SK-N-SH (cell line): ENCODE results near the gene YPEL1. TPM values are rescaled to one million over a fixed set of nuclear protein-coding genes. Genes with fewer than 3 reads are reported as not detected.

ENCODE experiments used
- CTCF ChIA-PET: fragments of 300-600, 350-600 bp; formaldehyde crosslinking; extraction: SDS; loops from one replicate; lab custom pipeline; 2021; lab: Yijun Ruan, JAX
- POLR2A ChIA-PET: fragments of 350-600 bp; sonication (Branson Sonifier 250); formaldehyde crosslinking; extraction: SDS; loops from one replicate; lab custom pipeline; 2020; ENCODE audit warnings: antibody characterized with exemption, inconsistent platforms; lab: Yijun Ruan, JAX
- DNase-seq: peaks from one replicate; pipeline ENCODE4 v3.0.0; 2012
- H2AFZ ChIP-seq: fragments of 200-600 bp; sonication (generic); 2 replicates; pipeline ENCODE4 v1.8.1; 2016; ENCODE audit warnings: antibody characterized with exemption, mild to moderate bottlenecking, low read depth
- H3F3A ChIP-seq: fragments of 200-600 bp; sonication (generic); replicated peaks from 2 replicates; pipeline ENCODE3; 2016; ENCODE audit warnings: antibody characterized with exemption, mild to moderate bottlenecking; ENCODE audit not compliant: insufficient read depth
- H3K27ac ChIP-seq, 2 experiments: fragments of 200-500 bp in 1 of 2; fragments of 200-600 bp in 1 of 2; sonication (Bioruptor generic) in 1 of 2; sonication (generic), shearing (Covaris generic) in 1 of 2; 2 replicates each; pipeline versions ENCODE4 v1.5.1 to v1.6.1; 2014 to 2016; ENCODE audit warnings: low read depth in 2 of 2, inconsistent platforms in 1 of 2, low read length in 1 of 2, mild to moderate bottlenecking in 1 of 2, mixed read lengths in 1 of 2
- H3K27me3 ChIP-seq: fragments of 200-600 bp; sonication (generic), shearing (Covaris generic); 2 replicates; pipeline ENCODE4 v1.6.1; 2016; ENCODE audit warnings: mixed run types; ENCODE audit not compliant: insufficient read depth
- H3K36me3 ChIP-seq, 2 experiments: fragments of 200-500 bp in 1 of 2; fragments of 200-600 bp in 1 of 2; sonication (Bioruptor generic) in 1 of 2; sonication (generic) in 1 of 2; replicated peaks in 1 of 2; 2 replicates each; pipeline versions ENCODE3 to v1.5.1; 2014 to 2016; ENCODE audit warnings: low read length in 1 of 2, mild to moderate bottlenecking in 1 of 2; ENCODE audit not compliant: insufficient read depth in 2 of 2, control insufficient read depth in 1 of 2
- H3K4me1 ChIP-seq, 2 experiments: fragments of 200-500 bp in 1 of 2; fragments of 200-600 bp in 1 of 2; sonication (Bioruptor generic) in 1 of 2; sonication (generic), shearing (Covaris generic) in 1 of 2; 2 replicates each; pipeline versions ENCODE4 v1.5.1 to v1.6.1; 2014 to 2016; ENCODE audit warnings: low read depth in 1 of 2, low read length in 1 of 2, mixed run types in 1 of 2; ENCODE audit not compliant: insufficient read depth in 2 of 2, control insufficient read depth in 1 of 2
- H3K4me2 ChIP-seq: fragments of 200-600 bp; sonication (generic), shearing (Covaris generic); 2 replicates; pipeline ENCODE4 v1.6.1; 2017; ENCODE audit warnings: mixed run types
- H3K4me3 ChIP-seq, 2 experiments: fragments of 200-500 bp in 1 of 2; fragments of 200-600 bp in 1 of 2; sonication (Bioruptor generic) in 1 of 2; sonication (generic), shearing (Covaris generic) in 1 of 2; 2 replicates each; pipeline versions ENCODE4 v1.5.1 to v1.8.1; 2014 to 2016; ENCODE audit warnings: low read depth in 2 of 2, inconsistent platforms in 1 of 2, low read length in 1 of 2, mild to moderate bottlenecking in 1 of 2, mixed read lengths in 1 of 2, moderate library complexity in 1 of 2
- H3K79me2 ChIP-seq: fragments of 200-600 bp; sonication (generic); 2 replicates; pipeline ENCODE4 v1.8.1; 2017; ENCODE audit warnings: mild to moderate bottlenecking; ENCODE audit not compliant: insufficient read depth
- H3K9ac ChIP-seq: fragments of 200-600 bp; sonication (generic); 2 replicates; pipeline ENCODE4 v1.6.1; 2017; ENCODE audit warnings: mixed run types
- H3K9me2 ChIP-seq: fragments of 200-600 bp; sonication (generic); 2 replicates; pipeline ENCODE4 v1.6.1; 2017; ENCODE audit warnings: mixed run types
- H3K9me3 ChIP-seq: fragments of 200-600 bp; sonication (generic); 2 replicates; pipeline ENCODE4 v1.6.1; 2017; ENCODE audit warnings: mixed run types, mild to moderate bottlenecking, moderate library complexity
- H4K20me1 ChIP-seq: fragments of 200-600 bp; sonication (generic); 2 replicates; pipeline ENCODE4 v1.6.1; 2017; ENCODE audit warnings: mild to moderate bottlenecking, mixed run types; ENCODE audit not compliant: insufficient read depth
- CHD2 ChIP-seq: fragments of 150-350 bp; IDR thresholded peaks from 2 replicates; pipeline ENCODE4 v1.6.1; 2018; ENCODE audit warnings: low read length; ENCODE audit not compliant: partially characterized antibody
- EP300 ChIP-seq, 2 experiments: IDR thresholded peaks; 2 replicates each; pipeline versions ENCODE4 v1.4.0 to v1.6.1; 2012; ENCODE audit warnings: borderline replicate concordance in 1 of 2, low read depth in 1 of 2, low read length in 1 of 2
- FOSL2 ChIP-seq: IDR thresholded peaks from 2 replicates; pipeline ENCODE4 v1.4.0; 2012; ENCODE audit warnings: low read depth, mild to moderate bottlenecking, moderate library complexity, borderline replicate concordance
- FOXJ3 ChIP-seq: sonication (generic); formaldehyde crosslinking; IDR thresholded peaks from 2 replicates; pipeline ENCODE4 v1.5.1; 2020; ENCODE audit warnings: mild to moderate bottlenecking, missing genetic modification reagents
- FOXM1 ChIP-seq: IDR thresholded peaks from 2 replicates; pipeline ENCODE4 v1.4.0; 2012; ENCODE audit warnings: low read depth, mild to moderate bottlenecking
- GABPA ChIP-seq: IDR thresholded peaks from 2 replicates; pipeline ENCODE4 v1.4.0; 2012; ENCODE audit warnings: low read depth, mild to moderate bottlenecking
- GATA2 ChIP-seq: sonication (generic); formaldehyde crosslinking; IDR thresholded peaks from 2 replicates; pipeline ENCODE4 v1.5.0; 2020; ENCODE audit warnings: mild to moderate bottlenecking, missing genetic modification reagents
- MXI1 ChIP-seq: IDR thresholded peaks from 2 replicates; pipeline ENCODE4 v1.6.1; 2012; ENCODE audit warnings: mild to moderate bottlenecking, low read depth, low read length, improper control_type of control experiment
- NFIC ChIP-seq: IDR thresholded peaks from 2 replicates; pipeline ENCODE4 v1.4.0; 2012; ENCODE audit warnings: borderline replicate concordance
- NRF1 ChIP-seq: IDR thresholded peaks from 2 replicates; pipeline ENCODE4 v1.6.1; 2012; ENCODE audit warnings: low read depth, mild to moderate bottlenecking, low read length
- RAD21 ChIP-seq: IDR thresholded peaks from 2 replicates; pipeline ENCODE4 v1.6.1; 2012; ENCODE audit warnings: mild to moderate bottlenecking, low read length
- RCOR1 ChIP-seq: fragments of 150-350 bp; IDR thresholded peaks from 2 replicates; pipeline ENCODE4 v1.6.1; 2017; ENCODE audit warnings: antibody characterized with exemption, low read length
- RFX5 ChIP-seq: IDR thresholded peaks from 2 replicates; pipeline ENCODE4 v1.6.1; 2012; ENCODE audit warnings: mild to moderate bottlenecking, improper control_type of control experiment, low read length
- RXRA ChIP-seq: IDR thresholded peaks from 2 replicates; pipeline ENCODE4 v1.4.0; 2012; ENCODE audit warnings: low read depth, mild to moderate bottlenecking, borderline replicate concordance
- SMC3 ChIP-seq: IDR thresholded peaks from 2 replicates; pipeline ENCODE4 v1.6.1; 2012; ENCODE audit warnings: low read depth, low read length, improper control_type of control experiment
- TCF12 ChIP-seq: IDR thresholded peaks from 2 replicates; pipeline ENCODE4 v1.4.0; 2012
- TEAD4 ChIP-seq: IDR thresholded peaks from 2 replicates; pipeline ENCODE4 v1.4.0; 2012; ENCODE audit warnings: mild to moderate bottlenecking, borderline replicate concordance; ENCODE audit not compliant: insufficient read depth
- WGBS: methylation state at CpG from one replicate; pipeline ENCODE4 v1.1.6; 2017; ENCODE audit warnings: low lambda C conversion rate; 5-methylcytosine and 5-hydroxymethylcytosine counted together
- polyA plus RNA-seq, 3 experiments: library from polyadenylated mRNA; depleted of rRNA; stranded (reverse); fragments of >200 nt; gene quantifications; 2 replicates each; pipeline ENCODE4 v1.2.3, GENCODE V29; 2012
- TF ChIP-seq, protein P1 (sequence below): fragments of 200-600 bp; sonication (generic); IDR thresholded peaks from 2 replicates; pipeline ENCODE4 v1.6.1; 2017; ENCODE audit warnings: antibody characterized with exemption, mild to moderate bottlenecking, moderate library complexity

The YPEL1 gene
- polyA plus RNA-seq, 1 of the 3 experiments (the other 2 are of a cell fraction): 2.4 TPM

- ChIA-PET POLR2A (no interaction called here), CTCF (interaction anchor here (1.0 to 1.4 kb wide), 3 partner anchors 17 to 172 kb away, joined by 3 to 4 read pairs (median 3); no protein-coding TSS in a partner anchor)
- Histone ChIP-seq H3K79me2 (no peaks in the 10 kb centered on the region; the same call in 1 of the 2 replicates), H4K20me1 (no peaks in the 10 kb centered on the region), H3K9me2 (no peaks in the 10 kb centered on the region), H3K27ac (no peak overlapping the region), H3K4me3 (no peak overlapping the region), H3K9ac (no peak overlapping the region), H3K4me1 (no peaks in the 10 kb centered on the region), H3K4me2 (no peak overlapping the region), H2AFZ (no peak overlapping the region), H3F3A (peaks cover 6% of the 10 kb centered on the region), H3K27me3 (no peaks in the 10 kb centered on the region), H3K9me3 (no peaks in the 10 kb centered on the region), H3K36me3 (peaks cover 65 to 73% of the 10 kb centered on the region in 2 experiments)
- TF ChIP-seq GATA2 (CRISPR knock-in tag) (no peak), SMC3 (no peak), TCF12 (no peak), TEAD4 (no peak), FOXM1 (no peak), MXI1 (no peak), RXRA (no peak), RCOR1 (no peak), CHD2 (no peak), RFX5 (no peak), EP300 (IDR thresholded peaks at IDR 0.05; ENCODE audit: borderline replicate concordance in 1 of 2, low read depth in 1 of 2, low read length in 1 of 2) (no peak), FOSL2 (no peak), RAD21 (no peak), NFIC (no peak), FOXJ3 (CRISPR knock-in tag) (no peak), NRF1 (no peak), GABPA (no peak)
- TF ChIP-seq, protein P1, sequence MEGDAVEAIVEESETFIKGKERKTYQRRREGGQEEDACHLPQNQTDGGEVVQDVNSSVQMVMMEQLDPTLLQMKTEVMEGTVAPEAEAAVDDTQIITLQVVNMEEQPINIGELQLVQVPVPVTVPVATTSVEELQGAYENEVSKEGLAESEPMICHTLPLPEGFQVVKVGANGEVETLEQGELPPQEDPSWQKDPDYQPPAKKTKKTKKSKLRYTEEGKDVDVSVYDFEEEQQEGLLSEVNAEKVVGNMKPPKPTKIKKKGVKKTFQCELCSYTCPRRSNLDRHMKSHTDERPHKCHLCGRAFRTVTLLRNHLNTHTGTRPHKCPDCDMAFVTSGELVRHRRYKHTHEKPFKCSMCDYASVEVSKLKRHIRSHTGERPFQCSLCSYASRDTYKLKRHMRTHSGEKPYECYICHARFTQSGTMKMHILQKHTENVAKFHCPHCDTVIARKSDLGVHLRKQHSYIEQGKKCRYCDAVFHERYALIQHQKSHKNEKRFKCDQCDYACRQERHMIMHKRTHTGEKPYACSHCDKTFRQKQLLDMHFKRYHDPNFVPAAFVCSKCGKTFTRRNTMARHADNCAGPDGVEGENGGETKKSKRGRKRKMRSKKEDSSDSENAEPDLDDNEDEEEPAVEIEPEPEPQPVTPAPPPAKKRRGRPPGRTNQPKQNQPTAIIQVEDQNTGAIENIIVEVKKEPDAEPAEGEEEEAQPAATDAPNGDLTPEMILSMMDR: no peak
- DNase-seq: no peak
- WGBS: over 99% methylated on average over 14 of the region's 15 CpGs
These were observed 31.3 kb upstream of the YPEL1 start for GRCh38 chr22:21766691-21767462.
